Measurements from ENCODE around the gene MRPS33.
A peak's percentile ranks its signal among the peaks of the same experiment; 100 is the strongest.

MRPS33 gene

DNA sequence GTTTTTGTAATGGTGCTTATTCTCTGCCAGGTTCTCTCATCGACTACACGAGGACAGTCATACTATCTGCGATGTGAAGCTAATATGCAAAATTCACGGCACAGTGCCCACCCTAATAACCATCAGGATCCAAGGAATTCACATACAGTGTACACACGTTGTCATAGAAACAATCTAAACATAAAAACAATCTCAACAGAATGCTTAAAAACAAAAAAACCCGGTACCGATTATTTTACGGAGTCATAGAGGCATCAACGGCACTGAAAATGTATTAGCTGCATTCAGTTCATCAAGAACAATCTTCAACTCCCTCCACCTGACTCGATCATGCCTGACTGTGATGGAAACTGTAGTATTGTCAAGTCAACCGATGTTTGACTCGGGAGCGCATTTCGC lies 628 bp downstream of the MRPS33 start:
- DNase-seq (ENCODE audit: extremely low spot score) = peak; percentile 31
- no peak for TF ChIP-seq LEF1 (IDR thresholded peaks at IDR 0.05; ENCODE audit: borderline replicate concordance)
- no peak for TF ChIP-seq FOXK2 (IDR thresholded peaks at IDR 0.05)
- no peak for TF ChIP-seq SP1 (IDR thresholded peaks at IDR 0.05)
- no peak for TF ChIP-seq ARNT (IDR thresholded peaks at IDR 0.05)
- TF ChIP-seq BHLHE40 (IDR thresholded peaks at IDR 0.05; ENCODE audit: borderline replicate concordance) = no peak
- TF ChIP-seq CTBP1 (IDR thresholded peaks at IDR 0.05; ENCODE audit: borderline replicate concordance) = no peak
- no peak for TF ChIP-seq TARDBP (IDR thresholded peaks at IDR 0.05)
- TF ChIP-seq ELF4 (IDR thresholded peaks at IDR 0.05) = no peak
- TF ChIP-seq HDGF (IDR thresholded peaks at IDR 0.05; ENCODE audit: borderline replicate concordance) = no peak
- ChIA-PET CTCF (interaction anchor here (0.6 to 2.4 kb wide), 5 partner anchors 58 to 640 kb away, joined by 3 to 19 read pairs (median 3); no protein-coding TSS in a partner anchor), POLR2A (interaction anchor here (0.6 to 4.5 kb wide), 12 partner anchors 59 to 635 kb away, joined by 3 to 50 read pairs (median 8); partner anchors contain the start of genes ADCK2, BRAF and TMEM178B)

DNA sequence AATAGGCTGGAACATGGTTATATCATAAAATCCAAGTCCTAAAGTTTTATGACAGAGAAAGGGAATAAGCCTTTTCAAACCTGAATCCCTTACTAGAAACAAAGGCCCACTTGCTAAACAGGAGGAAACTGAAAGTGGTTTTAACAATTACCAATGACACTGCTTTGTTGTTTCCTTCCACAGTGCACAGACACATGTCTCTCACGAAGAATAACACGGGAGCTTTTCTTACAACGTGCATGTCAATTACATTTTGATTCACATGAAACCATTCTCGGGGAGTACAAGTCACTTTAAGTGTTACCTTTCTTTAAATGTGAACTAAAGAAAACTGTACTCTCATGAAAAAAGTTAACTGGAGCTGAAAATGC lies 1.4 kb downstream of the MRPS33 start:
- CTCF ChIA-PET = interaction anchor here (0.7 to 2.4 kb wide), 5 partner anchors 202 to 338 kb away, joined by 3 to 19 read pairs (median 3); no protein-coding TSS in a partner anchor
- TF ChIP-seq FOXK2 (IDR thresholded peaks at IDR 0.05) (no peak), HDGF (IDR thresholded peaks at IDR 0.05; ENCODE audit: borderline replicate concordance) (no peak), SP1 (IDR thresholded peaks at IDR 0.05) (no peak), PKNOX1 (IDR thresholded peaks at IDR 0.05) (no peak), ARNT (IDR thresholded peaks at IDR 0.05) (no peak), BHLHE40 (IDR thresholded peaks at IDR 0.05; ENCODE audit: borderline replicate concordance) (no peak), ZNF384 (IDR thresholded peaks at IDR 0.05) (no peak), ELF4 (IDR thresholded peaks at IDR 0.05) (no peak), FOXM1 (IDR thresholded peaks at IDR 0.05; ENCODE audit: borderline replicate concordance) (no peak), SUZ12 (IDR thresholded peaks at IDR 0.05) (no peak), L3MBTL2 (conservative IDR thresholded peaks at IDR 0.05) (no peak), TARDBP (IDR thresholded peaks at IDR 0.05) (no peak), NFRKB (IDR thresholded peaks at IDR 0.05) (no peak), LEF1 (IDR thresholded peaks at IDR 0.05; ENCODE audit: borderline replicate concordance) (no peak), CTBP1 (IDR thresholded peaks at IDR 0.05; ENCODE audit: borderline replicate concordance) (no peak), FOXA1 (IDR thresholded peaks at IDR 0.05) (no peak)
- POLR2A ChIA-PET = interaction anchor here (0.8 to 4.5 kb wide), 6 partner anchors 59 to 223 kb away, joined by 3 to 50 read pairs (median 6); partner anchors contain the start of gene TMEM178B
- no peak for DNase-seq (ENCODE audit: extremely low spot score)

GRCh38 chr7:141012696-141013344 lies 1.9 kb downstream of the MRPS33 start:
- TF ChIP-seq TARDBP (IDR thresholded peaks at IDR 0.05) = no peak
- no peak; the same call in 1 of the 2 replicates for TF ChIP-seq PKNOX1 (IDR thresholded peaks at IDR 0.05)
- TF ChIP-seq ZNF384 (IDR thresholded peaks at IDR 0.05) = no peak
- TF ChIP-seq BHLHE40 (IDR thresholded peaks at IDR 0.05; ENCODE audit: borderline replicate concordance) = no peak
- TF ChIP-seq CTBP1 (IDR thresholded peaks at IDR 0.05; ENCODE audit: borderline replicate concordance) = no peak
- TF ChIP-seq FOXA1 (IDR thresholded peaks at IDR 0.05) = no peak
- no peak for TF ChIP-seq SP1 (IDR thresholded peaks at IDR 0.05)
- TF ChIP-seq LEF1 (IDR thresholded peaks at IDR 0.05; ENCODE audit: borderline replicate concordance) = no peak
- no peak for TF ChIP-seq ARNT (IDR thresholded peaks at IDR 0.05)
- ChIA-PET POLR2A (interaction anchor here (0.8 to 3.2 kb wide), 3 partner anchors 59 to 202 kb away, joined by 3 to 21 read pairs (median 8); no protein-coding TSS in a partner anchor), CTCF (interaction anchor here (0.7 to 0.9 kb wide), 3 partner anchors 201 to 337 kb away, joined by 3 to 5 read pairs (median 3); no protein-coding TSS in a partner anchor)
- DNase-seq (ENCODE audit: extremely low spot score) = no peak

GRCh38 chr7:141012044-141012685 lies 2.6 kb downstream of the MRPS33 start:
- CTCF ChIA-PET = interaction anchor here (0.5 to 1.7 kb wide), 9 partner anchors 83 to 523 kb away, joined by 3 to 23 read pairs (median 3); no protein-coding TSS in a partner anchor
- POLR2A ChIA-PET = interaction anchor here (0.8 to 1.2 kb wide), 2 partner anchors 60 to 201 kb away, joined by 3 to 7 read pairs; no protein-coding TSS in a partner anchor
- DNase-seq (ENCODE audit: extremely low spot score) = peak; percentile 76
- no peak for TF ChIP-seq SUZ12 (IDR thresholded peaks at IDR 0.05)
- TF ChIP-seq PKNOX1 (IDR thresholded peaks at IDR 0.05) = peak; percentile 90
- no peak for TF ChIP-seq HDGF (IDR thresholded peaks at IDR 0.05; ENCODE audit: borderline replicate concordance)
- TF ChIP-seq L3MBTL2 (conservative IDR thresholded peaks at IDR 0.05) = no peak
- TF ChIP-seq ZNF384 (IDR thresholded peaks at IDR 0.05) = peak; percentile 98

- POLR2A ChIA-PET = interaction anchor here (1.2 kb wide), 1 partner anchor 200 kb away, joined by 7 read pairs; no protein-coding TSS in a partner anchor
These were observed 3.3 kb downstream of the MRPS33 start for GRCh38 chr7:141011443-141011842.

More at GRCh38 chr7:141011443-141011842, 3.3 kb downstream of the MRPS33 start:
- CTCF ChIA-PET = interaction anchor here (0.5 to 1.7 kb wide), 6 partner anchors 85 to 524 kb away, joined by 3 to 23 read pairs (median 3); no protein-coding TSS in a partner anchor
- no peak for TF ChIP-seq FOXM1 (IDR thresholded peaks at IDR 0.05; ENCODE audit: borderline replicate concordance)
- DNase-seq (ENCODE audit: extremely low spot score) = no peak
